Measurements from ENCODE around the gene IL1R2.

- TF ChIP-seq EP300 (IDR thresholded peaks at IDR 0.05; ENCODE audit: borderline replicate concordance in 1 of 2, low read depth in 2 of 2, low read length in 2 of 2) (no peak), RFX5 (IDR thresholded peaks at IDR 0.05; ENCODE audit: borderline replicate concordance, low read depth, low read length) (no peak), CTCF (IDR thresholded peaks at IDR 0.05; ENCODE audit: control extremely low read depth in 1 of 3, insufficient read depth in 1 of 3, low read depth in 1 of 3, low read length in 3 of 3) (no peak), SUZ12 (IDR thresholded peaks at IDR 0.05; ENCODE audit: low read length) (no peak), RAD21 (IDR thresholded peaks at IDR 0.05 in 1 of 2, conservative IDR thresholded peaks at IDR 0.05 in 1 of 2; ENCODE audit: low read depth in 2 of 2, low read length in 2 of 2) (no peak), SIN3A (conservative IDR thresholded peaks at IDR 0.05 in 1 of 2, IDR thresholded peaks at IDR 0.05 in 1 of 2; ENCODE audit: low read depth in 1 of 2, low read length in 2 of 2) (no peak), HDAC2 (IDR thresholded peaks at IDR 0.05; ENCODE audit: borderline replicate concordance in 1 of 2, low read depth in 2 of 2, low read length in 2 of 2) (no peak), CEBPB (IDR thresholded peaks at IDR 0.05; ENCODE audit: low read depth, low read length) (no peak), SP1 (IDR thresholded peaks at IDR 0.05; ENCODE audit: low read depth, low read length) (no peak), HDAC6 (IDR thresholded peaks at IDR 0.05; ENCODE audit: low read depth, low read length) (no peak), KDM1A (IDR thresholded peaks at IDR 0.05; ENCODE audit: borderline replicate concordance, low read length) (no peak), ZNF274 (IDR thresholded peaks at IDR 0.05; ENCODE audit: borderline replicate concordance, extremely low read depth, low read length) (no peak), RNF2 (IDR thresholded peaks at IDR 0.05; ENCODE audit: borderline replicate concordance, low read depth, low read length, missing control alignments, poor library complexity, severe bottlenecking) (no peak), RXRA (IDR thresholded peaks at IDR 0.05; ENCODE audit: insufficient read depth, low read depth, low read length) (no peak)
Measured at GRCh38 chr2:101952551-101952950, 39.2 kb upstream of the IL1R2 start.
